NCI-H1105 (cell line): ENCODE measurements around the gene PARP12.

Source experiments
- DNase-seq: peaks from one replicate; lab custom pipeline; 2025; lab: John Stamatoyannopoulos, UW

PARP12 gene

DNA sequence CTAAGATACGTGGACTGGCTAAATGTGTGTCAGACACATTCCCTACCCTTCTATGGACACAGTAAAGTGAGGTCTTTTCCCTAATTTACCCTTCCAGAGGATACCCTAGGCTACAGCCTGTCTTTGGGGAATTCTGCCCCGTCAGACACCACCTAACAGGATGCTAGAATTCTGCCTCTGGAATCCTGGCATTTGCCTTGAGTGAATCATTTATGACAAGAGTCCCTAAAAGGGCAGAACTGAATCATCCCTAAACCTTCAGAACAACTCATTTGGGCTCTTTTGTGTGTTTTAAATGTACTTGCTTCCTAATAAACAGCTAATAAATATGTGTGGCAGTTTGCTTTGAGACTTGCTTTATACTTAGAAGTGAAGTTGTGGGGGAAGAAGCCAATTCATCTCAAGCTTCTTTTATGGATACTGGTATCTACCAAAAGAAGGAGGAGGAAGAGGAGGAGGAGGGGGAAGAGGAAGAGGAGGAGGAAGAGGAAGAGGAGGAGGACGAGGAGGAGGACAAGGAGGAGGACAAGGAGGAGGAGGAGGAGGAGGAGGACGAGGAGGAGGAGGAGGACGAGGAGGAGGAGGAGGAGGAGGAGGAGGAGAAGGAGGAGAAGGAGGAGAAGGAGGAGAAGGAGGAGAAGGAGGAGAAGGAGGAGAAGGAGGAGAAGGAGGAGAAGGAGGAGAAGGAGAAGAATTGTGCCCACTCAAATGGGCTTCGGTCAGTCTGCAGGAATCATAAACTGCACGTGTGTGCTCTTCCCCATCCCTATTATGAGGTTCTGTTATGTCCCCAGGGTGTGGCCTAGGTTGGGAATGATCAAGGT lies 27.1 kb downstream of the PARP12 start:
- DNase-seq = no peak

DNA sequence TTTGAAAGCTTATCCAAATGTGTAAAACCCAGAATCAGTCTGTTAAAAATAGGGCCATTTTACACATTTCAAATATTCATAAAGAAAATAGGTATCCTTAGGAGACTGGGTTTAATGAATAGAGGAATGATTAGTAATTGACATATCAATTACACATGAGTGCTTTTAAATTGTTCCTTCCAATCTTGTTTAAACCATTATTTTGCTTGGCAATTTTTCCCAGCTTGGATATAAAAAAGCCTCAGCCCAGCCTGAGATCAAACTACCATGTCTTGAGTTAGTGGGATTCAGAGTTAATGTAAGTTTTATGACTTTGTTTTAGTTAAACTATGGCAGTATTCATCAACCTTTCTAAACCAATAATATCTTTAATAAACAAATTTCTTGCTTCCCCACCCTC lies 28.3 kb downstream of the PARP12 start:
- no peak for DNase-seq

DNA sequence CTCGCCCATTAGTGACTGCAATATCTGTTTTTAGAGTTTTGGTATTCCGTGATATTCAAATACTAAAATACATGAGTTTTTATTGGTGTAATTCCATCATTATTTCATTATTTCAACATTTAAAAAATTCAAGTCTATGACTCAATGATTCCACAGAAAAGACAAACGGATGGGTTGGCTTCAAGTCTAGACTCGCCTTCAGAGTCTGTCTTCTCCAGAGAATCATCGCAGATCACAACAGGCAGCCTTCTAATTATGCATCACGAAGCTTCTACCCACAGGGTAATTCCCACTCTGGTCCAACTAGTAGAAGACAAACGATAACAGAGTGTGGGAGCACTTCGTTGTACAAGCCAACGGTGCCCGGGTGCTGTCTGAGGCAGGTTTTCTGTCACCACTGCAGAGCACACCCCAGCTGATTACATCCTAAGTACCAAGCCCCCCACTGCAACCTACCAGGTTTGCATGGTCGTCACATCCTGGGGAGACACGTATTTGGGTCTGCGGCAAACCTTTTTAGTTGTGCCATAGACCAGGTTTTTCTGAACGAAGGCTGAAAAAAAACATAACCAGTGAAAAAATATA lies 28.9 kb downstream of the PARP12 start:
- no peak for DNase-seq

DNA sequence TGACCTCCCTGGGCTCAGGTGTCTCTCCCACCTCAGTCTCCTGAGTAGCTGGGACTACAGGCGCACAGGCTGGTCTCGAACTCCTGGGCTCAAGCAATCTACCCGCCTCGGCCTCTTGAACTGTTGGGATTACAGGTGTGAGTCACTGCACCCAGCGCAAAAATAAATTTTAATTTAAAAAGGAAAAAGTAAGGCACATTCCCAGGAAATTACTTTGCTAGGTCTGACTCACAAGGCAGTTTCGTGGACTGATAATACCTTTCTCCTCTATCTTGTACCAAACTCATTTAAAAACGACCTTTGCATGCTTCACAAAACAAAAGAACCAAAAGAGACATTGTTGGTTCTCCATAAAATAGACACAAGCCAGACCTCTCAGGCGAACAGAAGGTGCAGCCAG lies 29.7 kb downstream of the PARP12 start:
- DNase-seq = no peak

DNA sequence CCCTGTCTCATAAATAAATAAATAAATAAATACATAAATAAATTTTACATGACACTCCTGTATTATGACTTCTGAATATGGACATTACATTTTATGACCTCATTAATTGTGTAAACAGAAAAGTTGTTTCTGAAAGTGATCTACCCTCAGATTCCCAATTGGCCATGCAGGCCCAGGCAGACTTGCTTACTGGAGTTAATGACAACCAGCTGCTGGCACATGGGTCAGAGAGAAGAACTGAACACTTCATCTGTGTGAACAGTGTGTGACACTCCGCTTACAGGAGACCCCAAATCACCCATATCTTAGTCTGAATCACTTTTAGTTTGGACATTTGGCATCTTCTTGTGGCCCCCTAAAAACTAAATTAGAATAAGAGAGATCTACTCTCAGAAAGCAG lies 31.4 kb downstream of the PARP12 start:
- no peak for DNase-seq

DNA sequence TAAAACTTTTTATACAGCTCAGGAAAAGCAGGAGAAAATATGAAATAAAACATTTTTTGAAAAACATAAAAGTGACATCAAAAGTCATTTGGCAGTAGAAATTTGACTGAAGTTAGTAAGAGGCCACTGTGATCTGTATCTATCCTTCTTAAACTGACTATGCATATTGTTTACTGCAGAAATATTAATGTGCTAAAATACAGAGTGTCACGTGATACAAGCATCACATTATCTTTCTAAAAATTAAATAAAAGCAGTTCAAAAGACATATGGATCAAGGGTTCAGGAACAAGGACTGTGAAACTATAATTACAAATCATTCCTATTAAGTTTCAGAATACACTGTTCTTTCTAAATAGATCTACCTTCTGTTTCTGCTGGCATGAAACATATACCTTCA lies 33.7 kb downstream of the PARP12 start:
- no peak for DNase-seq

DNA sequence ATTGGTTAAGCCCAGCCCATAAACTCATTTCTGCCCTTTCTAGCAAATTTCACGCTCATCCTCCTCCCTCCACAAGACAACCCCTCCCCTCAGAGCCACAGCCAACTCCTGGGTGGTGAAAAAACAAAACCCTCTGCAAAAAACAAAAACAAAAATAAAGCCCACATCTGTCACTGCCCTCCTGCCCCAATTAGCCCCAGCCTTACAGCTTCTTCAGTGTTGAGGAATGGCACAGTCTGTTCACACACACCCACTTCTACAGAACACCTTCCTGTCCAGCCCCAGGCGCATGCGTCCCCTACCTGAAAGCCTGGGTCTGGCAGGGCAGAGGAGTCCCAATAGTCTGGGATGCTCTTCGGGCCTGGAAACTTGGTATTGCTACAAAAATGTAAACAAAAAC lies 34.4 kb downstream of the PARP12 start:
- DNase-seq = no peak

DNA sequence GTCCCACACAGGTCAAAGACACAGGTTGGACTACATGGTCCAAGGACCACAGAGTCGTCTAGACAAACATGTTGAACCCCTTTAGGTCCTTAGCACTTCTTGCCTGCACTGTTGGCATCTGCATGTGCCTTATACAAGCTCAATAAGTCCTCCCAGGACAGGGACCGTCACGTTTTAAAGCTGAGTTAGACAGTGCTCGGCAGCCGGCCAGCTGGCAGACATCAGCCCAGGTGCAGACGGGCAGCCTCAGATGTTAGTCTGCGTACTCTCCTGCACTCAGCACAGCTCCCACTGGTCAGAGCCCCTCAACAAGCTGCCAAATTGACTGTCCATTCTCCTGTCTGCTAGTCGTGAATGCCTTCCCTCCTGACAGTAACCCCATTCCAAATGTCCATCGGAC lies 34.9 kb downstream of the PARP12 start:
- no peak for DNase-seq

DNA sequence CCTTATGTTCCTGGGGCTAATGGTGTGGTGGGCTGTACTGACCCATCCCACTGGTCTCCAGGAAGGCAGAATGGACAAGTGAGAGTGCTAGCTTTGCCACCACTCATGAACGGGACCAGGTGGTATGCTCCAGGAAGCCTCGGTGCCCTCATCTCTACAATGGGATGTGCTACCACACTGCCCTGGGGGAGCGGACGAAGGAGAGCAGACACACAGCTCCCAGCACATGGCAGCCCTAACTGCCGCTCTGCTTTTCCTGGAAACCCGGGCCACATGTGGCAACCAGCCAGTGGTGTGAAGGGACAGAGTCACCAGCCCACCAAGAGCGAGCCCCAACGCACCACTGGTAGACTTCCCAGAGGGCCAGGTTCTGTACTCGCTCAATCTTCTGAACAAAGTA lies 35.8 kb downstream of the PARP12 start:
- no peak for DNase-seq

DNA sequence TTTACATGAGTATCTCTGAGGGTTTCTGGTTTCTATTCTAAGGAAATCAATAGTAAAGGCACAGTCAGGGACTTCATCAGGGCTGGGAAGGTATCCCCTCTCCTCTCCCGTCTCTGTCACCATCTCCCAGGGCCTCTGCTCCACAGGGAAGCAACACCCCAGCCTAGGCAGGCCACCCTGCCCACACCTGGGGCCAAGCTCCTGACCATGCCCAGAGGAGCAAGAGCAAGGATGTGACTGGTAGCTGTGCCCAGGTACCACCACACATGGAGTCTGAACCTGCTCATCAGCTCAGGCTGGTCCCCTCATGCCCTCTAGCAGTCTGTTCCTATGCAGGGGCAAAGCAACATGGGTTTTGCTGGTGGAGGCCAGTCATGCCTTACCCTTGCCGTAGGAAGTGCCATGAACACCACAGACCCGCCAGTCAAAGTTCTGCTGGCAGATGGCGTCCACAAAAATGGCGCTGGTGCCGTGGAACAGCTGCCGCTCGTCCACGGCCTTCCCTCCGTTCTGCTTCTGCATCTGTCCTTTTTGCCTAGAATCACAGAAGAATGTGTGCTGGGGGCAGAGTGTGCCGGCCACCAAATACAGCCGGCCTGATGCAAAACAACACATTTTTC lies 36.8 kb downstream of the PARP12 start:
- DNase-seq = no peak

DNA sequence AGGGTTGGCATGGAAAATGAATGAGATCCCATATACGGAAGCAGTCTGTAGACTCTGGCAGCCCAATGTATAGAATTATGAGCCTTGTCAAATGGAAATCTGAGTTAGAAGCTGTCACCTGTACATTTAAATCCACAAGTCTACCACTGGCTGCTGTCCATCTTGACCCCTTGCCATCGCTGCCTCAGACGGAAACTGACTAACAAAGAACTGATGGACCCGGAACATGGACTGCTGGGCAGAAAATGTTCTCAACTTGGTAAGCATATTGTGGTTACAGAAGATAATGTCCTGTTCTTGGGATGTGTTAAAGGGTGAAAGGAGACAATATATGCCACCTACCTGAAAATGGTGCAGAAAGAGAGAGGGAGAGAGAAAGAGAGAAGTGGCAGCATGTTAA lies 37.5 kb downstream of the PARP12 start:
- DNase-seq = no peak

DNA sequence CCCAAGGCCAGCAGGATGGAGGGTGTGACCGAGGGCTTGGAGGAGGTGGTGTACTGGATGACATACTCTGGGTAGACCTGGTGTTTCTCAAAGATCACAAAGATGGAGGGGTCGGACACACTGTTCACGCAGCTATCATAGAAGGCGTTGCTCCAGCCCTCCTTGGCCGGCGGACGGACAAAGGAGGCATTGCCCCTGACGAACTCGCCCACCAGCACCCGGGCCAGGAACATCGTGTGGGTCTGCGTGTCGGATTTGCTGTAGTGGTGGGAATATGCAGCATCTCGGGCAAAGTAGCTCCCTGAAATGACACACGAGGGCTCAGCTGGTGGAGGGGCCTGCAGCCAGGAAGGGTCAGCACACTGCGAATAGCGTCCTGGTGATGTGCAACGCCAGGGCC lies 38.2 kb downstream of the PARP12 start:
- DNase-seq = no peak

DNA sequence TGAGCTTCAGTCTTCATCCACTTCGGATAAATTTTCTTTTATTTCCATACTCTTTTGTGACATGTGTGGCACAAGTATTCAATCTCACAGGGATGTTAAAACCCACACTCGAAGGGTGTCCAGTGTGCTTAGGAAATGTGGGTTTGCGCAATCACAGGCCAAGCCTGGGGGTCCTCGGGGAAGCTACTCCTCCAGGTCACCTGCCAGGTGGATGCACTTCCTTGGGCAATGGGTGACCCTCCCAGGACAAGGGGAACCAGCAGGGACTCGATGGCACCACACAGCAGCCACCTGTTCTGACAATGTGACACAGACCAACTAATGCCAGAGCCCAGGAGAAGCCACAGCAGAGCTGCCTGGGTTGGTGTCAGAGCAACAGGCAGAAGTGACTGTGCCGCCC lies 39.0 kb downstream of the PARP12 start:
- no peak for DNase-seq

DNA sequence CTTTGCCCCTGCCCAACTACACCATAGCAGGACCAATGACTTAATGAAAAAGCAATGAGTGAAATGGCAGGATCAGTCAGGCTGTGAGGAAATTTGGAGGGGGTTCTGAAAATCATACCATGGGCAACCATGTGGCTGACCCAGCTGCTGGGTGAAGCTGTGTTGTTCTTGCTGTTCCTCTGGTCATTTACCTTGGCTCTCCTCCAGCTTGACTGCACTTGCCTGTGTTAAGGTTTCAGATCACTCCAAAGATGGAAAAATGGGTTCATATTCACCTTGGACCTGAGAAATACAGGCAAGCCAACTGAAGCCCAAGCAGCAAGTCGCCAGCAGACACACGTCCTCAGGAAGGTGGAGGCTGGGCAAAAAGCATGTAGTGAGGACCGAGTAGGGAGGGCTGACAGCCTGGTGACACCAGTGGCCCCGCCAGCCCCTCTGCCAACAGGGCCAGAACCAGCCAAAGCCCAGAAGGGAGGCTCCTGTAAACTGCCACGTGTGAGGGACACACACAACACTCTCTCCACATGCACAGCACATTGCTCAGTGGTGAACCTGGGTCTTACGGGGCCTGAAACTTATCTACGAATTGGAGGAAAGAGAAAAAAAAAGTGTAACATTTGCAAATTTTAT lies 40.1 kb downstream of the PARP12 start:
- no peak for DNase-seq

DNA sequence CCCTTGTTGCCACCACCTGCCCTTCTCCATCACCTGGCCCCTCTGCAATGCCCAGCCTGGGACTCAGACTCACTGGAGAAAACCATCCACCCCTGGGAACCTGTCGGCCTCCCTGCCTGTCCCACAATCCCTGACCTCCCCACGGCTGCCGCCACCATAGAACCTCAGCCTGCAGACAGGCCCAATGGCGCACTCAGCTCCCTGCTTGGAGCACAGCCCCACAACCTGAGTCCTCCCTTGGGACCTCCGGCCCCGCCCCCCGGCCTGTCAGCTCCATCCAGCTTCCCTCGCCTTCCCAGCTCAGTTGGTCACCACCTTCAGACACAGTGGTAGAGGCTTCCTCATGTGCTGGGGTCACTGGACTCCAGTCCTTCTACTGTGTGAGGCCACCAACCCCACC lies 41.1 kb downstream of the PARP12 start:
- DNase-seq = no peak

DNA sequence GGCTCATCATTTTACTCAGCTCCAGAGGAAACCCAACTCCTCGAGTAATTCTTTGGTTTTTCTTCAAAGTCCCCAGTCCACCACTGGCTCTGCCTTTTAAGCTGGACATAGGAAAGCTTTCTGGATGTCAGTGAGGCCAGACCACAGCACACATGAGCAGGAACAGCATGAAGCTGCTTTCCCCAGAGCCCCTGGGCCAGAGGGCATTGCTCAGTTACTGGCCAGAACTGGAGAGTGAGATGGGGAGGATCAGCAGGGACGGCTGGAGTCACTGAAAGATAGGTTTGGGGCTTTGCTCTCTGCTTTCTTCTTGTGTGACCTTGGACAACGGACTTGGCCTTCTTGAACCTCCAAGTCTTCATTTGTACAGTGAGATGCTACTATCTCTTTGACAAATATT lies 43.1 kb downstream of the PARP12 start:
- no peak for DNase-seq

DNA sequence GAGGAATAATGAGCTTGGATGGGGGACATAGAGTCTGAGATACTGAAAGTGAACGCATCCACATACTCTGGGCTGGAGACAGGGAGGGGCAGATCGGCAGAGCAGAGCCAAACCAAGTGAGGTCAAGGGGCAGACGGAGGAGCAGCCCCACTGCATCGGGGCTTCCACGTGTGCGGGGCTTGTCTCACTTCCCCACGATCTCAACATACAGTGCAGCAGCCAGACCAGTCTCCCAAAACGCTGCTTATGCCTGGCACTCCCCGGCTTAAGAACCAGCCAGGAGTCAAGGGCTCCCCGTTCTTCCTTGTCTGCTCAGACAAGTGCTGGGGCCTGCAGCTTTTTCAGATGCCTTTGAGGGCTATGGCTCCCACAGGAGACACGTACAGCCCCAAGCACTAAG lies 43.6 kb downstream of the PARP12 start:
- DNase-seq = no peak

DNA sequence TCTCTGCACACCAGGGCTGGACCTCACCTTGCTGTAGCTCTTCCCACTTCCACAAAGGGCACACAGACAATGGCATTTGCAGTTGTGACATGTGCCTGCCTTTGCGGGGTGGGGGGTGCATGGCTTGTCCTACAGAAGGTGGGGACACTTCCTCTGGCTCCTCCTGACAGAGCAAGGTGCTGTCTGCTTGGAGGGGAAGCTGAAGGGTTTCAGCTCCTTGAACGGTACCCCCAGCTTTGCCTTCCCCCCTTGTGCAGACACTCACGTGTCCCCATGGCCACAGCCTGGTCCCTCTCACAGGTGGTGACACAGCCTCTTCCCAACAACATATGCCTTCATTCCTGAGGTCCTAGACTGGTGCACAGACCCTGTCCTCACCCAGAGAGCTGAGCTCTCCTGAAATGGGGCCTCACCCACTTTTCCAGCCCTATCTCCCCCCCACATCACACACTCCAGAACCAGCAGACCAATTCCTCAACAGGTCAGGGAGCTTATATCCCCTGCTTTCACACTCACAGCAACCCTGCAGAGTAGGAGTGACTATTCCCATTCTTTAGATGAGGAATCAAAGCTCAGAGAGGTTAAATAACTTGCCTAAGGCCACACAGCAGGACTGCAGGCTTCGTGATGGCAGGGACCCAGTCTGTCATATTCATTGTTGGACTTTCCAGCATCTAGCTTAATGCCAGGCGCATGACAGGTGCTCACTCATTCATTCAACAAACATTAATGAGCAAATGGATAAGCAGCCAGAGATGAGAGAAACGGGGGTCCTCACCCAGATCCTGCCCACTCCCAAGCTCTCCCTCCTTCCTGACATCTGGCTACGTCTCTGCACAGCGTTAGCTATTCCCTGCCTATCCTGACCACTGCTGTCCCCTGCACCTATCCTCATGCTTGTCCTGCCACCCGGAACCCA lies 44.4 kb downstream of the PARP12 start:
- DNase-seq = no peak

DNA sequence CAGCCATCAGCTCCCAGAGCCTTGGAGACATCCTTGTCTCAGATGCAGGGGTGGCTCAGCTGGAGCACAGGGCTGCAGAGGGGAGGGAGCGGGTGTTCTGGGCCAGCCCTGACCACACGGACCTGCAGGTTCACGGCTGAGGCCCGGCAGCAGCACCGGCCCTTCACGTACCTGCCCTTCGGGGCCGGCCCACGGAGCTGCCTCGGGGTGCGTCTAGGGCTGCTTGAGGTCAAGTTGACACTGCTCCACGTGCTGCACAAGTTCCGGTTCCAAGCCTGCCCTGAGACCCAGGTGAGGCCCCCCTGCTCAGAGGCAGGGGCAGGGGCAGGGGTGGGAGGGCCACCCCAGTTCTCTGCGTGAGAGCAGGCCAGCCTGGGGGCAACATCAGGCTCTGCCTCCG lies 45.2 kb downstream of the PARP12 start:
- no peak for DNase-seq

DNA sequence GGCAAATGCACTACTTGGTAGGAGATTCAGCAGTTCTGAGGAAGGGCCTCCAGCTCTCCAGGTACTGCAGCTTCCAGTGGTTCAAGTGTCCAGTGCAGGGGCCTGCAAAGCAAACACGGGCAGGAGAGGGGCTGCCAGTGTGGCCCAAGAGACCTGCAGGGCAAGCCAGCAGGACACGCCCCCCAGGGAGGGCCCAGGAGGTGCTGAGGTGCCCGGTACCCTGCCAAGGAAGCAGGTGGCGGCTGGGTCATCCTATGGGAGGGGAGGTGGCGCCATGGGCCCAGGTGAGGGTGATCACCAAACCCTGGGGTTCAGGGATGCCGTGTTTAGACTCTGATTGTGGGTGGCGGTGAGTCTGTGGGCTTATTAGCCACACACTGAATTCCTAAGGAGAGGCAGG lies 45.7 kb downstream of the PARP12 start:
- no peak for DNase-seq

DNA sequence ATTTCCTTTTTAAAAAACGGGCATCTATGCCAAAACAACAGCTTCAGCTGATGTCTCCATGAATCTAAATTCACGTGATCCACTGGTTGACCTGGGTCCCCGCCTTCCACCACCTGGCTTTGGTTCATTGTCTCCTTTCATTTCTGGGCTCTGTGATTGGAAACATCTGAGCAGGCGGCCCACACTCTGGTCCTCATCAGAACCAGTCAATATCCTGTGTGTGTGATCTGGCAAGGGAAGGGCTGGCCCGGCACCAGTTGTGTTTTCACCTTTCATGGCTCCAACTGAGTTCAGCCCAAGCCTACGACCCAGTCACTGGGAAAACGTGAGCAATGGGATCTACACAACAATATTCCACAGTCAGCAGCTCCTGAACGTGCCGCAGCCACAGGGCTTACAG lies 46.2 kb downstream of the PARP12 start:
- DNase-seq = no peak

DNA sequence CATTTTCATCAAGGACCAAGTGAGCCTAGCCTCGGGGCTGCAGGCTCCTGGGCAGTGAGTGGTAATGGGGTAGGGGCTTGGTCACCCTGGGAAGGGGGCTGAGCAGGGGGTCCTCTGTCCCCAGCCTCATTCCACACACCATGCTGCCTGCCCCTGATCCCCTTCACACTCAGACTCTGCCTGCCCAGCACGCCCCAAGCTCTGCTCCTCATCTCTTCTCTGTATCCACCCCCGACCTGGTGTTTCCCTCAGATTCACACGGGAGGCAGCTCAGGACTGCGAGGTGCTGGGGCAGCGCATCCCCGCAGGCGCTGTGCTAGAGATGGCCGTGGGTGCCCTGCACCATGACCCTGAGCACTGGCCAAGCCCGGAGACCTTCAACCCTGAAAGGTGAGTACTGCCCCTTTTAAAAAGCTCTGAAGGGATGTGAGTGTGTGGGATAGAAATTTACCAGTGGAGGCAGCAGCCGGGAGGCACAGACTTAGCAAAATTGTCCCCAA lies 47.2 kb downstream of the PARP12 start:
- no peak for DNase-seq
